Adrenal gland (tissue), 12 donors: ENCODE measurements around the gene DNAH1. TPM values are rescaled to one million over a fixed set of nuclear protein-coding genes. Genes with fewer than 3 reads are reported as not detected.

Source experiments
- DNase-seq, 7 donors: peaks; one replicate each; pipeline ENCODE4 v3.0.0-alpha.2; 2019 to 2020
- H3K27ac ChIP-seq, 5 donors: fragments of 200-600 bp; sonication (generic) in 4 of 5; 1 replicate in 3 of 5; 2 replicates in 2 of 5; pipeline versions ENCODE4 v1.5.1 to v1.8.0; 2016 to 2020; ENCODE audit warnings: mild to moderate bottlenecking in 1 of 5
- H3K27me3 ChIP-seq: fragments of 200-600 bp; 2 replicates; pipeline ENCODE4 v1.8.0; 2021
- H3K36me3 ChIP-seq, 2 donors: fragments of 200-600 bp; replicated peaks in 1 of 2; 1 replicate in 1 of 2; 2 replicates in 1 of 2; pipeline versions ENCODE4 v1.5.1 to v1.8.0; 2018 to 2022
- H3K4me1 ChIP-seq, 2 donors: fragments of 200-600 bp; replicated peaks in 1 of 2; 1 replicate in 1 of 2; 2 replicates in 1 of 2; pipeline versions ENCODE4 v1.5.1 to v1.8.0; 2018 to 2021
- H3K4me3 ChIP-seq, 4 donors: fragments of 200-600 bp; sonication (generic) in 3 of 4; one replicate each; pipeline ENCODE4 v1.5.1; 2016 to 2018
- H3K9me3 ChIP-seq, 3 donors: fragments of 200-600 bp; sonication (generic) in 1 of 3; replicated peaks in 1 of 3; 1 replicate in 2 of 3; 2 replicates in 1 of 3; pipeline versions ENCODE4 v1.5.1 to v1.8.0; 2016 to 2021
- POLR2A ChIP-seq, 2 donors: fragments of 450-650 bp; IDR thresholded peaks; one replicate each; pipeline ENCODE4 v1.6.1; 2017; ENCODE audit warnings: antibody characterized with exemption in 2 of 2, mild to moderate bottlenecking in 2 of 2, moderate library complexity in 1 of 2
- WGBS, 4 donors: extraction: QIAGEN DNeasy Blood & Tissue Kit in 2 of 4; methylation state at CpG; one replicate each; pipeline versions ENCODE4 v1.1.5 to v1.1.7; 2013 to 2017; 5-methylcytosine and 5-hydroxymethylcytosine counted together
- intact Hi-C, 2 donors: fragments of 100-400 bp; cut with DNase I; formaldehyde crosslinking; loops; one replicate each; pipeline versions ENCODE4 v1.14.1 to v1.15.0; 2022 to 2023
- polyA plus RNA-seq, 3 donors: library from polyadenylated mRNA; stranded (reverse); fragments of 200-250 nt in 2 of 3; fragments of 350-450 nt in 1 of 3; fragmentation: Illumina TruSeq in 1 of 3; extraction: RNeasy Lipid Tissue Mini Kit (QIAGEN cat#74804) in 1 of 3; gene quantifications; one replicate each; pipeline ENCODE4 v1.2.3, GENCODE V29; 2013 to 2014
- total RNA-seq, 9 donors: library from RNA; depleted of rRNA in 4 of 9; stranded (reverse); fragments of >200 nt in 4 of 9; fragments of 120-200 nt in 1 of 9; fragmentation: NEBNext Ultra II Directional in 1 of 9; extraction: Animal tissue kit (Norgen Biotek cat#: 25700) in 1 of 9; gene quantifications; one replicate each; pipeline versions ENCODE4 v1.1.0 to v1.2.4, GENCODE V29; 2013 to 2023
- TF ChIP-seq, protein P1 (sequence below), 6 experiments: fragments of 450-650 bp in 4 of 6; fragments of 200-600 bp in 2 of 6; sonication (generic) in 1 of 6; IDR thresholded peaks; 1 replicate in 5 of 6; 2 replicates in 1 of 6; pipeline versions ENCODE4 v1.5.1 to v1.8.0; 2016 to 2021; ENCODE audit warnings: antibody characterized with exemption in 6 of 6, mild to moderate bottlenecking in 2 of 6, moderate library complexity in 1 of 6
- donor health status: healthy with polysubstance abuse.
- donor health status: Bipolar disorder and iron deficiency.
- donor health status: DM: yes; HTN: yes; CAD: no.
- donor health status: DM: no; HTN: no; CAD: no.
- donor health status: DM: no; HTN: no; CAD: no.
- donor health status: DM: yes; HTN: yes; CAD: no.

The DNAH1 gene
- total and polyA plus RNA-seq, 12 donors = 2.1 to 24.4 (median 9.0) TPM

DNA sequence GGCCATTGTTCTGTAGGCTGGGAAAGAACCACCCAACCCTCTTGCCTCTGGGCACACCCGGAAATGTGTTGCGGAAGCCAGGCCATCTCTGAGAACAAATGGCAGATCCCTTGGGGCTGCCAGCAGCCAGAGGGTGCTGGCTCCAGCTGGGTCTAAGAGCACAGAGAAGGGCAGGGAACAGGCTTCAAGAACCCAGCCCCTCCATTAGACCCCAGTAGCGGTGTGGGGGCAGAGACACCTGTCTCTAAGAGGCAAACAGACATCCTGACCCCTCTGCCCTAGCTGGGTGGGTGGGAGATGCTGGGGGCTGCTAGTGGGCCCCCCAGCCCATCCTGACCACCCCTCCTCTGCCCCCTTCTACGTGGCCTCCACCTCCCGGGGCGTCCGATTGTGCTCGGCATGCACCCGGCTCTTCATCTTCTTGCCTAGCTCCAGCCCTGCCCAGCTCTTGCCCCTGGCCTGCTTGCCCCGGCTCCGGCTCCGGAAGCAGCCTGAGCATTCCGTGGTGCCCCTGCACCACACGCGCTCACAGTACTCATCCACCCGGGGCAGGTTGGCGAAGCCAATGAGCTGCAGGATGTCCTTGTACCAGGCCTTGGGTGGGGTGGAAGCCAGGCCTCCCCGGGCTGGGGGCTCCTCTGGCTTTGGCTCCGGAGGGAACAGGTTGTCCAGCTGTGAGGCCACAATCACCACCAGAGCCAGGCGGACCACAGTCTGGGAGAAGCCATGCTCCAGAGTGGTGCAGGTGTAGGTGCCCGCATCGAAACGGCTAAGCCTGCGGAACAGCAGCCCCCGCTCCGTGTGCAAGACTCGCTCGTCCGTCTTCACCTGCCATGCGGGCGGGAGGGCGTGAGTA, 119.4 kb downstream of the DNAH1 start:
- intact Hi-C loops = no loop called here
- DNase-seq = peak in 1 of 7 donors; percentile 14
- peak overlapping the region in 1 of 5 donors; percentile 6 for H3K27ac ChIP-seq
- no peaks in the 10 kb centered on the region for H3K36me3 ChIP-seq
- no peaks in the 10 kb centered on the region for H3K9me3 ChIP-seq
- WGBS, 4 donors = 90 to 97% (median 91%) methylated on average over 5 to 32 of the region's 32 CpGs
- TF ChIP-seq, protein P1, sequence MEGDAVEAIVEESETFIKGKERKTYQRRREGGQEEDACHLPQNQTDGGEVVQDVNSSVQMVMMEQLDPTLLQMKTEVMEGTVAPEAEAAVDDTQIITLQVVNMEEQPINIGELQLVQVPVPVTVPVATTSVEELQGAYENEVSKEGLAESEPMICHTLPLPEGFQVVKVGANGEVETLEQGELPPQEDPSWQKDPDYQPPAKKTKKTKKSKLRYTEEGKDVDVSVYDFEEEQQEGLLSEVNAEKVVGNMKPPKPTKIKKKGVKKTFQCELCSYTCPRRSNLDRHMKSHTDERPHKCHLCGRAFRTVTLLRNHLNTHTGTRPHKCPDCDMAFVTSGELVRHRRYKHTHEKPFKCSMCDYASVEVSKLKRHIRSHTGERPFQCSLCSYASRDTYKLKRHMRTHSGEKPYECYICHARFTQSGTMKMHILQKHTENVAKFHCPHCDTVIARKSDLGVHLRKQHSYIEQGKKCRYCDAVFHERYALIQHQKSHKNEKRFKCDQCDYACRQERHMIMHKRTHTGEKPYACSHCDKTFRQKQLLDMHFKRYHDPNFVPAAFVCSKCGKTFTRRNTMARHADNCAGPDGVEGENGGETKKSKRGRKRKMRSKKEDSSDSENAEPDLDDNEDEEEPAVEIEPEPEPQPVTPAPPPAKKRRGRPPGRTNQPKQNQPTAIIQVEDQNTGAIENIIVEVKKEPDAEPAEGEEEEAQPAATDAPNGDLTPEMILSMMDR (IDR thresholded peaks at IDR 0.05) = no peak
- TF ChIP-seq POLR2A (IDR thresholded peaks at IDR 0.05) = no peak
- peaks cover 5 to 6% of the 10 kb centered on the region in 2 donors for H3K4me1 ChIP-seq
- no peak overlapping the region for H3K4me3 ChIP-seq
- H3K27me3 ChIP-seq = no peaks in the 10 kb centered on the region

DNA sequence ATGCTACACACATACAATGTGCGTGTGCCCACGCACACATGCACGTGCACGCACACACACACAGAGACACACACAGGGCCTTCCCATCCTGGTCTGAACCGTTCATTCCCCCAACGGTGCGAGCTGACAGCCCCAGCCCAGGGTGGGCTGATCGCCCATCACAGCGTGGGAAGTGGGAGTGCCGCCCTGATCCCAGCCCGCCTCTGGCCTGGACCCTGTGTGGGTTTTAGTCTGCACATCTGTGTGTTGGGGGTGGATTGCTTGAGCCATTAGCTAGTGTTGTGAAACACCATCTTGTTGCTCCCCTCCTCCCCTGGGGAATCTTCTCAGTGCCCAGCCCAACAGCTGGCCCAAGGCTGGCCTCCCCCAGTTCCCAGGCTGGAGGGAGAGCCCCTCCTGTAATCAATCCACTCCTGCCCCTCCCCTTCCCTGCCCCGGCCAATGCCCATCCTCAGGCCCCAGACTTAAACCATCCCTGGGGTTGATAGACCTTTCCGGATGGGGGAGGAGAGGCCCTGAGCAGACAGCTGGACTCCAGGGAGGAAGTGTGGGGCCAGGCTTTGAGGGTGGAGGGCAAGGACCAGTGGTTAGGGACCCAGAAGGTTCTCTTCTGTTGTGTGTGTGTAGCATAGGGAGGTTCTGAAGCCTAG, 120.5 kb downstream of the DNAH1 start:
- DNase-seq = peak in 1 of 7 donors; percentile 11

DNA sequence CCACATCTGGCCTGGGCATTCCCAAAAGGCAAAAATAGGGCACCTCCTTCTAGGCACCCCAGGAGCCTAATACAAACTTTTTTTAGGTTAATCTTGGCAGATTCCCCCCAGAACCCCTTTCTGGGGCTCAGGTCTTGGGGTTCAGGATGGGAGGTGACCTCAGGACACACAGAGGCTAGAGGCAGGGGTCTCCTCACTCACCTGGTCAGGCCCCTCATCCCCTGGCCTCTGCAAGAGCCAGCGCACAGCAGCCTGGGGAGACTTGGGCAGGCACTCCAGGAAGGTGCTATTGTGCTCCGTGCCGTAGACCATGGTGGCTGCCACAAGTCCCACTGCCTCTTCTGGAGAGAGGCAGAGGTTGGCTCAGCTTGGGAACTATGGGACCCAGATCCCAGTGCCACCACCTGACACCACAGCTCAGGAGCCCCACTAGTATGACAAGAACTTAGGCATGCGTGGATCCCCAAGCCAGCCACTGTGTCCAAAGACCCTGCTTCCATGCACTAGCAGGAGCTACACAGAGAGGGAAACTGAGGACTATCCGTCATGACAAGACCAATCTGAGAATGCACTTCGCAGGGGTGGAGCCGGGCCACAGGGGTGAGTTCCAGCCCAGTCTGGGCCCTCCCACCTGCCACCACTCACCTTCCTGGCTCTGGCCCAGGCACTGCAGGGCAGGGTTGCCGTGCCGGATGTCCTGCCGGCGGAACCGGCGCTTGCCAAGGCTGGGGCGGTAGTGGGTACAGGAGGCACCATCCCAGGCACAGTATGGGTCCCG, 121.4 kb downstream of the DNAH1 start:
- TF ChIP-seq, protein P1 (IDR thresholded peaks at IDR 0.05) = no peak
- no peak for TF ChIP-seq POLR2A (IDR thresholded peaks at IDR 0.05)
- intact Hi-C loops = no loop called here
- WGBS, 4 donors = 88 to 95% (median 89%) methylated on average over 3 to 15 of the region's 15 CpGs
- peak in 1 of 7 donors; percentile 8 for DNase-seq
- Histone ChIP-seq H3K27ac (no peak overlapping the region), H3K27me3 (no peaks in the 10 kb centered on the region), H3K36me3 (no peaks in the 10 kb centered on the region), H3K9me3 (no peaks in the 10 kb centered on the region), H3K4me3 (no peak overlapping the region), H3K4me1 (peaks cover 5 to 6% of the 10 kb centered on the region in 2 donors)

More for the DNA sequence above, 120.5 kb downstream of the DNAH1 start:
- 67 to 100% (median 85%) methylated on average over 2 to 13 of the region's 13 CpGs for WGBS, 4 donors
- Histone ChIP-seq H3K4me3 (no peak overlapping the region), H3K27ac (no peak overlapping the region), H3K9me3 (no peaks in the 10 kb centered on the region), H3K27me3 (no peaks in the 10 kb centered on the region), H3K4me1 (peaks cover 5 to 6% of the 10 kb centered on the region in 2 donors), H3K36me3 (no peaks in the 10 kb centered on the region)
- TF ChIP-seq, protein P1 (IDR thresholded peaks at IDR 0.05) = no peak
- no peak for TF ChIP-seq POLR2A (IDR thresholded peaks at IDR 0.05)
- intact Hi-C loops = no loop called here

DNA sequence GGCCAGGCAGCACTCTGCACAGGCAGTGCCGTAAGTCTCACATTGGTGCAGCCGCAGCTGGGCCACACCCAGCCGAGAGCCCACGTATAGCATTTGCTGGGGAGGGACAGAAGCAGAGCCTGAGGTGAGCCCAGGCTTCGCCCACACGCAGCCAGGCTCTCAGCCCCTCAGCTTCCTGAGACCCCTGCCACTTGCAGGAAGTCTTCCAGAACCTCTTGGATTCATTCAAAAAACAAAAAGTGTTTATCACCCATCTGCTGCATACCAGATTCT, 121.9 kb downstream of the DNAH1 start:
- Histone ChIP-seq H3K4me1 (peaks cover 0 to under 1% of the 10 kb centered on the region in 2 donors), H3K4me3 (no peak overlapping the region), H3K27me3 (no peaks in the 10 kb centered on the region), H3K9me3 (no peaks in the 10 kb centered on the region), H3K27ac (no peak overlapping the region), H3K36me3 (no peaks in the 10 kb centered on the region)
- 93 to 95% (median 93%) methylated on average over 6 of the region's 6 CpGs; no CpG with 5 or more reads in 1 of the 4 donors for WGBS, 4 donors
- no peak for DNase-seq
- intact Hi-C loops = no loop called here
- TF ChIP-seq, protein P1 (IDR thresholded peaks at IDR 0.05) = no peak
- TF ChIP-seq POLR2A (IDR thresholded peaks at IDR 0.05) = no peak
